A673 (cell line): Measurements from ENCODE around the gene APC2.

ENCODE experiments used
- CTCF ChIP-seq: fragments of 300-800, 200-600 bp; sonication (generic); conservative IDR thresholded peaks from 2 replicates; pipeline ENCODE4 v1.5.1; 2017; ENCODE audit warnings: low read depth, mild to moderate bottlenecking, antibody characterized with exemption, low read length, moderate library complexity, mixed read lengths
- EZH2 ChIP-seq: fragments of 200-600 bp; sonication (generic); IDR thresholded peaks from 2 replicates; pipeline ENCODE4 v1.6.1; 2017; ENCODE audit warnings: borderline replicate concordance, low read depth, mild to moderate bottlenecking, mixed read lengths, antibody characterized with exemption, low read length; ENCODE audit not compliant: poor library complexity, severe bottlenecking

DNA sequence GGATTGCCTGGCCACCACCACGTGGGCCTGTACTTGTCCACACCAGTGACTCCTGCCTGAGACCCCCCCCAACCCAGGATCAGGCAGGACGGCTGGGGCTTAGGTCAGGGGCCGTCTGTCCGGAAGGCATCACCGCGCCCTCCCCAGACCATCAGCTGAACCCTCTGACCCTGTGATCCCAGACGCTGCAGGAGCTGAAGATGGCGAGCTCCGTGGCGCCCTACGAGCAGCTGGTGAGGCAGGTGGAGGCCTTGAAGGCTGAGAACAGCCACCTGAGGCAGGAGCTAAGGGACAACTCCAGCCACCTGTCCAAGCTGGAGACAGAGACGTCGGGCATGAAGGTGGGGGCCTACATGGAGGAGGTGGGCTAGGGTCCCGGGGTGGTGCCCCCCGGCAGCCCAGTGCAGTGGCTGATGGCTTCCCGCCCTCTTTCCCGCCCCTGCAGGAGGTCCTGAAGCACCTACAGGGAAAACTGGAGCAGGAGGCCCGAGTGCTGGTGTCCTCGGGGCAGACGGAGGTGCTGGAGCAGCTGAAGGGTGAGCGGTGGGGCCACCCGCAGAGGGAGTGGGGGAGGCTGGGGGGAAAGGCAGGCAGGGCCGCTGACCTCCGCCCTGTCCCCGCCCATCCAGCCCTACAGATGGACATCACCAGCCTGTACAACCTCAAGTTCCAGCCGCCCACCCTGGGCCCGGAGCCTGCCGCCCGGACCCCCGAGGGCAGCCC, 3.0 kb downstream of the APC2 start:
- TF ChIP-seq CTCF (no peak), EZH2 (no peak)
